Myocyte (in vitro differentiated cells): ENCODE data around the gene EXD3. TPM values are rescaled to one million over a fixed set of nuclear protein-coding genes. Genes with fewer than 3 reads are reported as not detected.

Experiments used
- DNase-seq: peaks from one replicate; pipeline ENCODE4 v3.0.0-alpha.2; 2012; ENCODE audit warnings: low read depth
- total RNA-seq: library from RNA; depleted of rRNA; stranded (reverse); fragments of >200 nt; gene quantifications from 2 replicates; pipeline ENCODE4 v1.2.3, GENCODE V29; 2014

Gene EXD3
- total RNA-seq, 1 donor from 2014 or later = 12.5 TPM

GRCh38 chr9:137278061-137278701, 144.8 kb downstream of the EXD3 start:
- DNase-seq = no peak

GRCh38 chr9:137277329-137278041, 145.5 kb downstream of the EXD3 start, which contains the start of gene TOR4A:
Gene TOR4A, plus strand, starts transcription at chr9:137277726. Its CDS starts 964 bp downstream, at chr9:137278690.
- DNase-seq = peak; percentile 61

GRCh38 chr9:137276473-137277328, 146.3 kb downstream of the EXD3 start:
- peak; percentile 71 for DNase-seq

GRCh38 chr9:137275588-137276472, 147.1 kb downstream of the EXD3 start:
- no peak for DNase-seq

GRCh38 chr9:137275203-137275587, 147.8 kb downstream of the EXD3 start:
- no peak for DNase-seq

- DNase-seq = no peak
Measured at GRCh38 chr9:137273611-137274320, 149.2 kb downstream of the EXD3 start.

GRCh38 chr9:137273095-137273490, 149.9 kb downstream of the EXD3 start:
- no peak for DNase-seq

GRCh38 chr9:137272241-137273094, 150.5 kb downstream of the EXD3 start:
- DNase-seq = no peak

GRCh38 chr9:137271696-137272076, 151.3 kb downstream of the EXD3 start:
- DNase-seq = no peak

- peak; percentile 57 for DNase-seq
Measured at GRCh38 chr9:137270929-137271695, 151.8 kb downstream of the EXD3 start.

GRCh38 chr9:137269231-137269772, 153.7 kb downstream of the EXD3 start:
- DNase-seq = peak; percentile 24

- no peak for DNase-seq
Measured at GRCh38 chr9:137268538-137269201, 154.3 kb downstream of the EXD3 start.

GRCh38 chr9:137267933-137268355, 155.0 kb downstream of the EXD3 start:
- no peak for DNase-seq

- DNase-seq = no peak
Measured at GRCh38 chr9:137266585-137267453, 156.1 kb downstream of the EXD3 start.

GRCh38 chr9:137266162-137266527, 156.8 kb downstream of the EXD3 start:
- DNase-seq = no peak

- DNase-seq = no peak
Measured at GRCh38 chr9:137265496-137266161, 157.3 kb downstream of the EXD3 start.
